ENCODE results near the gene GNG3. TPM values are rescaled to one million over a fixed set of nuclear protein-coding genes. Genes with fewer than 3 reads are reported as not detected.

The GNG3 gene
- total RNA-seq, 1 experiment from 2014 or later: not detected

- Mint-ChIP-seq H3K9me3 (ENCODE audit: low read depth, unreplicated experiment) (no peaks in the 10 kb centered on the region), H3K36me3 (ENCODE audit: insufficient read depth, unreplicated experiment) (peaks cover 95% of the 10 kb centered on the region), H3K27me3 (ENCODE audit: unreplicated experiment) (no peaks in the 10 kb centered on the region), H3K4me1 (ENCODE audit: low read depth, unreplicated experiment) (peaks cover 31% of the 10 kb centered on the region), H3K4me3 (ENCODE audit: low read depth, unreplicated experiment) (no peak overlapping the region), H3K27ac (ENCODE audit: unreplicated experiment) (no peak overlapping the region)
- no TSS peak for BruUV-seq (replicated peaks)
- TF ChIP-seq CTCF (IDR thresholded peaks at IDR 0.05; ENCODE audit: unreplicated experiment): no peak
- intact Hi-C loops (cut with micrococcal nuclease; ENCODE audit: unreplicated experiment): no loop called here
- CTCF ChIA-PET: no interaction called here
- DNase-seq: no peak
Observed at GRCh38 chr11:62719302-62719978, 12.0 kb downstream of the GNG3 start.

- TSS peak; percentile 3 for BruUV-seq (replicated peaks)
- no peak for DNase-seq
- Mint-ChIP-seq H3K9me3 (ENCODE audit: low read depth, unreplicated experiment) (no peaks in the 10 kb centered on the region), H3K4me1 (ENCODE audit: low read depth, unreplicated experiment) (peaks cover 18% of the 10 kb centered on the region), H3K36me3 (ENCODE audit: insufficient read depth, unreplicated experiment) (peaks cover 94% of the 10 kb centered on the region), H3K4me3 (ENCODE audit: low read depth, unreplicated experiment) (no peak overlapping the region), H3K27ac (ENCODE audit: unreplicated experiment) (no peak overlapping the region), H3K27me3 (ENCODE audit: unreplicated experiment) (no peaks in the 10 kb centered on the region)
- no peak for TF ChIP-seq CTCF (IDR thresholded peaks at IDR 0.05; ENCODE audit: unreplicated experiment)
- CTCF ChIA-PET: no interaction called here
- intact Hi-C loops (cut with micrococcal nuclease; ENCODE audit: unreplicated experiment): no loop called here
Observed at GRCh38 chr11:62721994-62722393, 14.5 kb downstream of the GNG3 start.

GRCh38 chr11:62724171-62724570 lies 16.7 kb downstream of the GNG3 start:
- Mint-ChIP-seq H3K27ac (ENCODE audit: unreplicated experiment) (peak overlapping the region; percentile 47), H3K27me3 (ENCODE audit: unreplicated experiment) (no peaks in the 10 kb centered on the region), H3K36me3 (ENCODE audit: insufficient read depth, unreplicated experiment) (peaks cover 94% of the 10 kb centered on the region), H3K4me1 (ENCODE audit: low read depth, unreplicated experiment) (peaks cover 18% of the 10 kb centered on the region), H3K4me3 (ENCODE audit: low read depth, unreplicated experiment) (peak overlapping the region; percentile 89), H3K9me3 (ENCODE audit: low read depth, unreplicated experiment) (no peaks in the 10 kb centered on the region)
- no TSS peak for BruUV-seq (replicated peaks)
- DNase-seq: no peak
- CTCF ChIA-PET: interaction anchor here (0.6 to 1.3 kb wide), 2 partner anchors 30 to 142 kb away, joined by 3 to 4 read pairs; partner anchors contain the start of gene ZBTB3
- no peak for TF ChIP-seq CTCF (IDR thresholded peaks at IDR 0.05; ENCODE audit: unreplicated experiment)
- intact Hi-C loops (cut with micrococcal nuclease; ENCODE audit: unreplicated experiment): no loop called here

GRCh38 chr11:62725646-62726045 lies 18.2 kb downstream of the GNG3 start:
- Mint-ChIP-seq H3K4me1 (ENCODE audit: low read depth, unreplicated experiment) (peaks cover 11% of the 10 kb centered on the region), H3K9me3 (ENCODE audit: low read depth, unreplicated experiment) (no peaks in the 10 kb centered on the region), H3K4me3 (ENCODE audit: low read depth, unreplicated experiment) (peak overlapping the region; percentile 89), H3K27me3 (ENCODE audit: unreplicated experiment) (no peaks in the 10 kb centered on the region), H3K36me3 (ENCODE audit: insufficient read depth, unreplicated experiment) (peaks cover 83% of the 10 kb centered on the region), H3K27ac (ENCODE audit: unreplicated experiment) (peak overlapping the region; percentile 83)
- DNase-seq: no peak
- no peak for TF ChIP-seq CTCF (IDR thresholded peaks at IDR 0.05; ENCODE audit: unreplicated experiment)
- BruUV-seq (replicated peaks): TSS peak; percentile 44
- CTCF ChIA-PET: interaction anchor here (1.1 kb wide), 1 partner anchor 80 kb away, joined by 3 read pairs; no protein-coding TSS in a partner anchor
- intact Hi-C loops (cut with micrococcal nuclease; ENCODE audit: unreplicated experiment): no loop called here

All from Calu3 (cell line).